K562 (cell line): ENCODE results near the gene OR2T11.

Experiments used
- POLR2A ChIP-seq: fragments of 450-650 bp; conservative IDR thresholded peaks from 2 replicates; pipeline ENCODE4 v1.6.1; 2016
- POLR2AphosphoS5 ChIP-seq: IDR thresholded peaks from 2 replicates; pipeline ENCODE4 v1.6.1; 2011; ENCODE audit warnings: mild to moderate bottlenecking, low read depth, low read length, moderate library complexity; ENCODE audit not compliant: control insufficient read depth, insufficient read depth
- SMARCE1 ChIP-seq: fragments of 450-650 bp; IDR thresholded peaks from 2 replicates; pipeline ENCODE4 v1.7.1; 2016; ENCODE audit warnings: mild to moderate bottlenecking
- ZFP36 ChIP-seq: fragments of 150-350 bp; IDR thresholded peaks from 2 replicates; pipeline ENCODE4 v1.6.1; 2018; ENCODE audit warnings: low read length, low read depth; ENCODE audit not compliant: partially characterized antibody
- TF ChIP-seq, protein P1 (sequence below), 3 experiments: IDR thresholded peaks in 2 of 3; conservative IDR thresholded peaks in 1 of 3; 2 replicates each; pipeline ENCODE4 v1.5.1; 2011 to 2012; ENCODE audit warnings: low read length in 3 of 3, mild to moderate bottlenecking in 3 of 3, control low read depth in 2 of 3, improper control_type of control experiment in 1 of 3, inconsistent platforms in 1 of 3, low read depth in 1 of 3, mixed read lengths in 1 of 3, moderate library complexity in 1 of 3; ENCODE audit not compliant: insufficient read depth in 2 of 3
- TF ChIP-seq, protein P2 (sequence below): sonication (generic); formaldehyde crosslinking; IDR thresholded peaks from 2 replicates; pipeline ENCODE4 v1.8.0; 2022; ENCODE audit warnings: mild to moderate bottlenecking, missing genetic modification reagents, borderline replicate concordance

- TF ChIP-seq, protein P1, sequence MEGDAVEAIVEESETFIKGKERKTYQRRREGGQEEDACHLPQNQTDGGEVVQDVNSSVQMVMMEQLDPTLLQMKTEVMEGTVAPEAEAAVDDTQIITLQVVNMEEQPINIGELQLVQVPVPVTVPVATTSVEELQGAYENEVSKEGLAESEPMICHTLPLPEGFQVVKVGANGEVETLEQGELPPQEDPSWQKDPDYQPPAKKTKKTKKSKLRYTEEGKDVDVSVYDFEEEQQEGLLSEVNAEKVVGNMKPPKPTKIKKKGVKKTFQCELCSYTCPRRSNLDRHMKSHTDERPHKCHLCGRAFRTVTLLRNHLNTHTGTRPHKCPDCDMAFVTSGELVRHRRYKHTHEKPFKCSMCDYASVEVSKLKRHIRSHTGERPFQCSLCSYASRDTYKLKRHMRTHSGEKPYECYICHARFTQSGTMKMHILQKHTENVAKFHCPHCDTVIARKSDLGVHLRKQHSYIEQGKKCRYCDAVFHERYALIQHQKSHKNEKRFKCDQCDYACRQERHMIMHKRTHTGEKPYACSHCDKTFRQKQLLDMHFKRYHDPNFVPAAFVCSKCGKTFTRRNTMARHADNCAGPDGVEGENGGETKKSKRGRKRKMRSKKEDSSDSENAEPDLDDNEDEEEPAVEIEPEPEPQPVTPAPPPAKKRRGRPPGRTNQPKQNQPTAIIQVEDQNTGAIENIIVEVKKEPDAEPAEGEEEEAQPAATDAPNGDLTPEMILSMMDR (IDR thresholded peaks at IDR 0.05 in 2 of 3, conservative IDR thresholded peaks at IDR 0.05 in 1 of 3; ENCODE audit: insufficient read depth in 2 of 3, low read depth in 1 of 3, low read length in 3 of 3) = no peak
- no peak for TF ChIP-seq ZFP36
- TF ChIP-seq, protein P2, sequence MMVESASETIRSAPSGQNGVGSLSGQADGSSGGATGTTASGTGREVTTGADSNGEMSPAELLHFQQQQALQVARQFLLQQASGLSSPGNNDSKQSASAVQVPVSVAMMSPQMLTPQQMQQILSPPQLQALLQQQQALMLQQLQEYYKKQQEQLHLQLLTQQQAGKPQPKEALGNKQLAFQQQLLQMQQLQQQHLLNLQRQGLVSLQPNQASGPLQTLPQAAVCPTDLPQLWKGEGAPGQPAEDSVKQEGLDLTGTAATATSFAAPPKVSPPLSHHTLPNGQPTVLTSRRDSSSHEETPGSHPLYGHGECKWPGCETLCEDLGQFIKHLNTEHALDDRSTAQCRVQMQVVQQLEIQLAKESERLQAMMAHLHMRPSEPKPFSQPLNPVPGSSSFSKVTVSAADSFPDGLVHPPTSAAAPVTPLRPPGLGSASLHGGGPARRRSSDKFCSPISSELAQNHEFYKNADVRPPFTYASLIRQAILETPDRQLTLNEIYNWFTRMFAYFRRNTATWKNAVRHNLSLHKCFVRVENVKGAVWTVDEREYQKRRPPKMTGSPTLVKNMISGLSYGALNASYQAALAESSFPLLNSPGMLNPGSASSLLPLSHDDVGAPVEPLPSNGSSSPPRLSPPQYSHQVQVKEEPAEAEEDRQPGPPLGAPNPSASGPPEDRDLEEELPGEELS = no peak
- TF ChIP-seq SMARCE1 = no peak
- TF ChIP-seq POLR2AphosphoS5 = no peak
- no peak for TF ChIP-seq POLR2A
These were observed 44.8 kb downstream of the OR2T11 start for GRCh38 chr1:248590055-248590454.
